Neural progenitor cell (in vitro differentiated cells): ENCODE data around the gene HSF2. TPM values are rescaled to one million over a fixed set of nuclear protein-coding genes. Genes with fewer than 3 reads are reported as not detected.

Experiments used
- DNase-seq: peaks from one replicate; pipeline ENCODE4 v3.0.0-alpha.2; 2016; ENCODE audit warnings: low spot score
- H2AFZ ChIP-seq: fragments of 200-600 bp; sonication (generic); replicated peaks from 2 replicates; pipeline ENCODE4 v1.6.1; 2016; ENCODE audit warnings: antibody characterized with exemption
- H3F3A ChIP-seq: fragments of 200-600 bp; sonication (generic); 2 replicates; pipeline ENCODE4 v1.6.1; 2016; ENCODE audit warnings: antibody characterized with exemption, low read depth
- H3K27ac ChIP-seq: fragments of 200-600 bp; sonication (generic); 2 replicates; pipeline ENCODE4 v1.5.1; 2016; ENCODE audit warnings: mild to moderate bottlenecking
- H3K27me3 ChIP-seq: fragments of 200-600 bp; sonication (generic); 2 replicates; pipeline ENCODE4 v1.6.1; 2016; ENCODE audit warnings: mild to moderate bottlenecking, moderate library complexity
- H3K36me3 ChIP-seq: fragments of 200-600 bp; sonication (generic); 2 replicates; pipeline ENCODE4 v1.5.1; 2016
- H3K4me1 ChIP-seq: fragments of 200-600 bp; sonication (generic); 2 replicates; pipeline ENCODE4 v1.6.1; 2016; ENCODE audit warnings: mixed run types
- H3K4me2 ChIP-seq: fragments of 200-600 bp; sonication (generic); 2 replicates; pipeline ENCODE4 v1.6.1; 2016
- H3K4me3 ChIP-seq: fragments of 200-600 bp; sonication (generic); 2 replicates; pipeline ENCODE4 v1.5.1; 2016
- H3K79me2 ChIP-seq: fragments of 200-600 bp; sonication (generic); 2 replicates; pipeline ENCODE4 v1.6.1; 2016; ENCODE audit warnings: low read depth
- H3K9ac ChIP-seq: fragments of 200-600 bp; sonication (generic); 2 replicates; pipeline ENCODE4 v1.6.1; 2016
- H3K9me3 ChIP-seq: fragments of 200-600 bp; sonication (generic); 2 replicates; pipeline ENCODE4 v1.5.1; 2016; ENCODE audit warnings: low read depth
- H4K20me1 ChIP-seq: fragments of 200-600 bp; sonication (generic); 2 replicates; pipeline ENCODE4 v1.6.1; 2016; ENCODE audit warnings: low read depth
- H3K27ac Mint-ChIP-seq: 3 replicates; pipeline ENCODE4 v1.8.0; 2021; ENCODE audit warnings: mixed read lengths
- H3K27me3 Mint-ChIP-seq: 2 replicates; pipeline ENCODE4 v1.8.0; 2022; ENCODE audit warnings: low read depth, mild to moderate bottlenecking, inconsistent platforms, moderate library complexity, mixed read lengths; ENCODE audit not compliant: insufficient read depth
- H3K36me3 Mint-ChIP-seq: 3 replicates; pipeline ENCODE4 v1.8.0; 2021; ENCODE audit warnings: mixed read lengths
- H3K4me1 Mint-ChIP-seq: 3 replicates; pipeline ENCODE4 v1.8.0; 2021; ENCODE audit warnings: mixed read lengths
- H3K4me3 Mint-ChIP-seq: 3 replicates; pipeline ENCODE4 v1.8.0; 2021; ENCODE audit warnings: mild to moderate bottlenecking, moderate library complexity, mixed read lengths
- H3K9me3 Mint-ChIP-seq: 3 replicates; pipeline ENCODE4 v1.8.0; 2020; ENCODE audit warnings: mixed read lengths
- EZH2 ChIP-seq: fragments of 200-600 bp; sonication (generic); IDR thresholded peaks from 2 replicates; pipeline ENCODE4 v1.6.1; 2017; ENCODE audit warnings: antibody characterized with exemption, mild to moderate bottlenecking, moderate library complexity
- EZH2phosphoT487 ChIP-seq: fragments of 200-600 bp; sonication (generic); IDR thresholded peaks from 2 replicates; pipeline ENCODE4 v1.6.1; 2017; ENCODE audit warnings: antibody characterized with exemption
- total RNA-seq: library from RNA; depleted of rRNA; stranded (reverse); fragments of >200 nt; gene quantifications from 2 replicates; pipeline ENCODE4 v1.2.3, GENCODE V29; 2015; ENCODE audit warnings: low replicate concordance
- TF ChIP-seq, protein P1 (sequence below): fragments of 200-600 bp; sonication (generic); IDR thresholded peaks from 2 replicates; pipeline ENCODE4 v1.5.1; 2017; ENCODE audit warnings: antibody characterized with exemption, mild to moderate bottlenecking

Gene HSF2
- total RNA-seq, 1 donor from 2014 or later, result 135 TPM

DNA sequence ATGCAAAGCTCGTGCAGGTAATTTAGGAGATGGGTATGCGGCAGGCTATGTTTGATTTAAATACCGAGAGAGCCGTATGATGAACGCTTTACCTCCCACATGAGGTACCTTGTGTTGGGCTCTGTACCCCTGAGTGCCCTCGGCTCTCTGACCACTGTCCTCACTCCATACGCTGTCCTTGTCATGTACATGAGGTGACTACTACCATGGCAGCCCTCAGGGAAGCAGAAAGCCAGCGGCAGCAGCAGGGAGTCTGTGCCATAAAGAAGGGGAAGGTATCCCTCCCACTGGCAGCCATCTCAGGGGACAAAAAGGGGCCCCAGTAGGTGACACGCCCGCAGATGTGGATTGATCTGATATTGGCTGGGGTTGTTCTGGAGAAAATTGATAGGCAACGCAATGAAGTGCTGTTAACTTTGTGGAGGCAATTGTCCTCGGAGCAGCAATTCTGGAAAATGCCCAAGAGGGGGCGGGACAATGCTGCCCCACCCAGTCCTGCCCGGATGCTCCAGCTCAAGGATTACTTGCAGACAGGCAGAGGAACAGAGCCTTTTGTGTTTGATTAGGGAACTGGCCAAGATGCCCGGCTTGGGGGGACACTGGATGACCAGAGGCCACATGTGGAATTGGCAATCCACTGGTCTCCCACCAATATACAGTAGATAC is 38.0 kb upstream of the HSF2 start:
- Histone ChIP-seq H3K27ac (no peak overlapping the region), H3K4me1 (no peaks in the 10 kb centered on the region), H3K9me3 (no peaks in the 10 kb centered on the region), H2AFZ (no peak overlapping the region), H3K4me2 (no peak overlapping the region), H3K27me3 (no peaks in the 10 kb centered on the region), H3K9ac (no peak overlapping the region), H3F3A (no peaks in the 10 kb centered on the region), H3K79me2 (no peaks in the 10 kb centered on the region), H4K20me1 (no peaks in the 10 kb centered on the region), H3K36me3 (no peaks in the 10 kb centered on the region), H3K4me3 (no peak overlapping the region)
- peak; percentile 11 for DNase-seq
- H3K9me3 Mint-ChIP-seq, result no peaks in the 10 kb centered on the region
- H3K36me3 Mint-ChIP-seq, result no peaks in the 10 kb centered on the region
- H3K4me3 Mint-ChIP-seq, result no peak overlapping the region
- peaks cover 7% of the 10 kb centered on the region for H3K27me3 Mint-ChIP-seq
- TF ChIP-seq EZH2, result no peak
- TF ChIP-seq, protein P1, sequence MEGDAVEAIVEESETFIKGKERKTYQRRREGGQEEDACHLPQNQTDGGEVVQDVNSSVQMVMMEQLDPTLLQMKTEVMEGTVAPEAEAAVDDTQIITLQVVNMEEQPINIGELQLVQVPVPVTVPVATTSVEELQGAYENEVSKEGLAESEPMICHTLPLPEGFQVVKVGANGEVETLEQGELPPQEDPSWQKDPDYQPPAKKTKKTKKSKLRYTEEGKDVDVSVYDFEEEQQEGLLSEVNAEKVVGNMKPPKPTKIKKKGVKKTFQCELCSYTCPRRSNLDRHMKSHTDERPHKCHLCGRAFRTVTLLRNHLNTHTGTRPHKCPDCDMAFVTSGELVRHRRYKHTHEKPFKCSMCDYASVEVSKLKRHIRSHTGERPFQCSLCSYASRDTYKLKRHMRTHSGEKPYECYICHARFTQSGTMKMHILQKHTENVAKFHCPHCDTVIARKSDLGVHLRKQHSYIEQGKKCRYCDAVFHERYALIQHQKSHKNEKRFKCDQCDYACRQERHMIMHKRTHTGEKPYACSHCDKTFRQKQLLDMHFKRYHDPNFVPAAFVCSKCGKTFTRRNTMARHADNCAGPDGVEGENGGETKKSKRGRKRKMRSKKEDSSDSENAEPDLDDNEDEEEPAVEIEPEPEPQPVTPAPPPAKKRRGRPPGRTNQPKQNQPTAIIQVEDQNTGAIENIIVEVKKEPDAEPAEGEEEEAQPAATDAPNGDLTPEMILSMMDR, result peak; percentile 15
- no peaks in the 10 kb centered on the region for H3K4me1 Mint-ChIP-seq
- no peak overlapping the region for H3K27ac Mint-ChIP-seq

DNA sequence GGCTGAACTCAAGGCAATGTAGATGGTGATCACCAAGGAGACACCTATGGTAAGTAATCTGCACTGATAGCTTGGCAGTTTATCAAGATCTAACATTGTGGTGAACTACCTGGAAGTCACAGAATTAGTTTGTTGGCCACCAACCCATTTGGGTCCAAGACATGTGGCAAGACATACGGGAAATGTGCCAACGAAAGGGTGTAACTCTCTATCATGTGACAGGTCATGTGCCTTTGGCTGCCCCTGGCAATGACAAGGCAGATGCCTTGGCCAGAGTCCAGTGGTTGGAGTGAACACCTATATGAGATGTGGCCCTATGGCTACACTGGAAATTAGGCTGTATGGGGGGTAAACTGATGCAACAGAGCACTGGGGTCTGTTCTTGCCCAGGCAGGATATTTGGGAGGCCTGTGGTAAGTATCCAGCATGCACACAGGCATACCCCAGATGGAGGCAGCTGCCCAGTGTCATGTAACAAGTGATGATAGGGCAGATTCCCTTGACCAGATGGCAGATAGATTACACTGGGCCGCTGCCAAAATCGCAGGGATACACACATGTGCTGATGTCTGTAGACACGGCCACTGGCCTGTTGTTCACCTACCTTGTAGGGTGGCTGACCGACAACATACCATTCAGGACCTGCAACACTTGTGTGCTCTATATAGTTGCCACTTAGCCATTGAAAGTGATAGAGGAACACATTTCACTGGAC is 35.5 kb upstream of the HSF2 start:
- Mint-ChIP-seq H3K27ac (no peak overlapping the region), H3K4me3 (no peak overlapping the region)
- no peak for DNase-seq

GRCh38 chr6:122365775-122366403 is 33.6 kb upstream of the HSF2 start:
- H3K9me3 Mint-ChIP-seq, result no peaks in the 10 kb centered on the region
- H3K4me3 Mint-ChIP-seq, result no peak overlapping the region
- no peak for TF ChIP-seq EZH2
- TF ChIP-seq EZH2phosphoT487, result no peak
- TF ChIP-seq, protein P1, result no peak
- no peaks in the 10 kb centered on the region for H3K4me1 ChIP-seq
- no peak overlapping the region for H3K27ac ChIP-seq
- no peaks in the 10 kb centered on the region for H3K4me1 Mint-ChIP-seq
- H3K27ac Mint-ChIP-seq, result no peak overlapping the region
- no peak overlapping the region for H3K4me3 ChIP-seq
- no peaks in the 10 kb centered on the region for H3F3A ChIP-seq
- no peaks in the 10 kb centered on the region for H3K9me3 ChIP-seq
- no peak overlapping the region for H3K9ac ChIP-seq
- no peak overlapping the region for H3K4me2 ChIP-seq
- H2AFZ ChIP-seq, result no peak overlapping the region
- no peaks in the 10 kb centered on the region for H3K27me3 ChIP-seq
- H4K20me1 ChIP-seq, result no peaks in the 10 kb centered on the region
- no peaks in the 10 kb centered on the region for H3K36me3 Mint-ChIP-seq
- DNase-seq, result no peak
- no peaks in the 10 kb centered on the region for H3K79me2 ChIP-seq
- H3K27me3 Mint-ChIP-seq, result peaks cover 3% of the 10 kb centered on the region
- H3K36me3 ChIP-seq, result no peaks in the 10 kb centered on the region

More for the DNA sequence above, 35.5 kb upstream of the HSF2 start:
- Mint-ChIP-seq H3K27me3 (peaks cover 7% of the 10 kb centered on the region), H3K9me3 (no peaks in the 10 kb centered on the region), H3K4me1 (no peaks in the 10 kb centered on the region), H3K36me3 (no peaks in the 10 kb centered on the region)
- H3K4me3 ChIP-seq, result no peak overlapping the region
- H3K4me1 ChIP-seq, result no peaks in the 10 kb centered on the region
- H2AFZ ChIP-seq, result no peak overlapping the region
- no peaks in the 10 kb centered on the region for H3K79me2 ChIP-seq
- H3K27ac ChIP-seq, result no peak overlapping the region
- no peaks in the 10 kb centered on the region for H3F3A ChIP-seq
- TF ChIP-seq EZH2 (no peak), EZH2phosphoT487 (no peak)
- TF ChIP-seq, protein P1, result no peak
- H3K9ac ChIP-seq, result no peak overlapping the region
- H3K9me3 ChIP-seq, result no peaks in the 10 kb centered on the region
- no peaks in the 10 kb centered on the region for H4K20me1 ChIP-seq
- no peaks in the 10 kb centered on the region for H3K27me3 ChIP-seq
- H3K36me3 ChIP-seq, result no peaks in the 10 kb centered on the region
- H3K4me2 ChIP-seq, result no peak overlapping the region
